Fibroblast of skin of abdomen (primary cell): ENCODE results near the gene LAMA3.

Source experiments
- DNase-seq: peaks from one replicate; pipeline ENCODE4 v3.0.0-alpha.2; 2013

LAMA3 gene

DNA sequence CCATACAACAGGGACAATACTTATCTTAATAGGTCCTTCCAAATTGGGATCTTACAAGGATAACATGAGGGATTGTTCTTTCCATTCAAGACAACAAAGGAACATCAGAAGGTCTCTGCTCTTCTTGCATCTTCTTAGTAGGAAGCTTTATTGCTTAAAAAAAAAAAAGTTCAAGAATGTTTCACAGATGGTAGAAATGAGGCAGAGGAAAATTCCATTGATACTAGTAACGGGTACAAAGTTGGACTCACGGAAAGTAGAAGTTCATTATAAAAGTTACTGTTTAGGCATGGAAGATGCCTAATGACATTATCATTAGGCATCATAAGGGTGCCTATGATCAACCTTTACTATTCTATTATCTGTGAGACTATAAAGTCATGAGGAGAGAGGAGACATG lies 136.2 kb downstream of the LAMA3 start:
- peak; percentile 16 for DNase-seq

GRCh38 chr18:23825978-23826405 lies 136.7 kb downstream of the LAMA3 start:
- DNase-seq, result peak; percentile 62

GRCh38 chr18:23826850-23827620 lies 137.8 kb downstream of the LAMA3 start:
- no peak for DNase-seq

DNA sequence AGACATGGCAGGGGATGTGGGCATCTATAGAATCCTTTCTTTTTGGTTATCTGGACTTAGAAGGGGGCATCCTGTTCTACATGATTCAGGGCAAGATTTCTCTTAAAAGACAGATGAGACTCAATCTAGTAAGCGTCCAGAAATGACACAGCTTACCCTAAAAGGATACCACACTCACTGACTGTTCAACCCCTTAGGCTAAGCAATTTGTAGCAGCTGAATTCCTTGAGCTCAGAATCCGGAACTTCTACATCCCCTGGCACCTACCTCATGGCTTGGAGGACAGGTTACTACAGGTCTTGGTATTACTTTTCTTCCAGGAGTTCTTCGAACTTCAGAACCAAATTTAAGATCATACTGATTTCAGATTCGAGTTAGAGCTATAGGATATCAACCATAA lies 138.4 kb downstream of the LAMA3 start:
- no peak for DNase-seq

DNA sequence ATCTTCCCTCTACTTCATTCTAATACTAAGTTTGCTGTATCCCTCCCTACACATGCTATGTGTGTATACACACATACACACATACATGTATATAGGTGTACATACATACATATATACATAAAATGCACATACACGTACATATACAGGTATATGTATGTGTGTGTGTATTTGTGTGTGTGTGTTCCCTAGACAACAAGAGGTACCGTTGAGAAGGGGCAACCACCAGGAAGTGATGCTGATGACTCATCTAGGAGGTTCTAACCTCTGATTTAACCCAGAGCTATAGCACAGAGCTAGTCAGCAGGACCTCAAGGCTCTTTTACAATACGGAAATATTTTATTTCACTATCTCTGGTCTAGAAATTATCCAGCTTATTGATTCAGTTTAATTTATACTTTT lies 139.2 kb downstream of the LAMA3 start:
- peak; percentile 38 for DNase-seq

DNA sequence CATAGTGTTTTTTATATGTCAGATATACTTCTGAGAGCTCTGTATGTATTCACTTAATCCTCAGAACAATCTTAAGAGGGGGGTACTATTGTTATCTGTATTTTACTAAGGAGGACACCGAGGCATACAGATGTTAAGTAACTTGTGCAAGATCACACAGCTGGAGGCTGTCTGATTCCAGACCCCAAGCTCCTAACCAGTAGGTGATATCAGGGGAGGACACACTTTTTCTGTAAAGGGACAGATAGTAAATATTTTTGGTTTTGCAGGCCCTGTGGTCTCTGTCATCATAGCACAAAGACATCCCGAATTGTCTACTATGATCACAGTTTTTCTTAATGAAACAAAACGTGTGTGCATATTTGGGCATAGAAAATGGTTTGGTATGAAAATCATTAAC lies 143.7 kb downstream of the LAMA3 start:
- DNase-seq, result no peak

DNA sequence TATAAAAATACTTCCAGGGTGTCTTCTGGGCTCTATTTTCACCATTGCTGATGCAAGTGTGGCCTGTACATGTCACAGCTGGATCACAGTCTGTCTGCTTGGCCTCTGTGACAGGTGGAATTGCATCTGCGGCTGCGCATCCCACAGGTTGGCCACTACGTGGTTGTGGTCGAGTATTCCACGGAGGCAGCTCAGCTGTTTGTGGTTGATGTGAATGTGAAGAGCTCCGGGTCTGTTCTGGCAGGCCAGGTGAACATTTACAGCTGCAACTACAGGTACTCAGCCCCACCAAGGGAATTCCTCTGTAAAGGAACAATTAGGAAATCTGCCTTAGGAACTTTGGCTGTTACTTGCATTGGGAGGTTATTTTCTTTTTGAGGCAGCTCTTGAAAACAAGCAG lies 144.5 kb downstream of the LAMA3 start:
- no peak for DNase-seq

DNA sequence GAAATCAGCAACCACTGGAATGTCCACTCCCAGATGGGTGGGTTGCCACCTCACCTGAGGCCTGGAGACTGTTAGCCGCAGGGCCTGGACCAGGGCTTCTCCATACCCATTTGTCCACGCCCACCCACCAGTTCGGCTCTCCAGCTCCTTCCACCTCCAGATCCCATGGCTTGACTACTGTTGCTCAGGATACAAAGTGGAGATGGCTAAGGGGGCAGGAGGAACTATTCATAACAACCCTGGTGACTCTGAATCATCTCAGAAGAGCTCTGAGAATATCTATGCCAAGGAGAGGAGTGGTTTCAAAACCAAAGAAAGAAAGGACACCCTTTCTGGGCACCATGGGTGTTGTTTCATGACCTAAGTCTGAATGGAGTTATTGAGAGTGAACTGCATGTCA lies 145.8 kb downstream of the LAMA3 start:
- no peak for DNase-seq

DNA sequence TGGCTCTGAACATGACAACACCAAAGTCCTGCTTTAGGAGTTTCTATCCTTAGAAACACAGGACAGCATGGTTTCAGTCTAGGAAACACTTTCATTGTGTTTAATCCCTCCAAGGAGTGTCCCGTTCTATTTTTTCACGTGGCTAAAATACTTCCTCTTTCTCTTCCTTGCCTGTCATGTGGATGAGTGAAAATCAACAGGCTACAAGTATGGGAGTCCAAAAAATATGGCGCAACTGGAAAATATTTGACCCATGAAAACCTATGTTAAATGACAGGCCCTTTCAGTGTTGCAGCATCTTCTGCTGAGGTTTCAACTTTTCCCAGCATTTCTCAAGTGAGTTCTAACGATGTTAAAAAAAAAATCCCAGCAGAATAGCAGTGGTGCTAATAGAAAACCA lies 146.3 kb downstream of the LAMA3 start:
- no peak for DNase-seq

- peak; percentile 67 for DNase-seq
Measured at GRCh38 chr18:23837591-23837990, 148.3 kb downstream of the LAMA3 start.

DNA sequence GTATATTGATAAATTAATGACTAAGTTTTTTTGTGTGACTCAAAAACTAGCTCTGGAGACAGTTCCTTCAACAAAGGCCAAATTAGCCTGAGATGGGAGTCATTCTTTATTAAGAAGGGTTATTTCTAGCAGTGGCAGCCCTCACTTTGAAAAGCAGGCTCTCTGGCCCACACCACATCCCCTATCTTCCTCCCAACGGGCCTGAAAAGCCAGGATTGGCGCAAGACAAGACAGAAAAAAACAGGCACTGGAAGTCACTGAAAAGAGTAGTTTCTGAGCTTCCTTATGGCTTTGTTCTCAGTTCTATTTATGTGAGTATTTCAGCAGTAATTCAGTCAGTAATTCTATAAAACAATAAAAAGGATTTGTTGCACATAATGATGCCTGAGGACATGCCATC lies 149.0 kb downstream of the LAMA3 start:
- DNase-seq, result no peak

DNA sequence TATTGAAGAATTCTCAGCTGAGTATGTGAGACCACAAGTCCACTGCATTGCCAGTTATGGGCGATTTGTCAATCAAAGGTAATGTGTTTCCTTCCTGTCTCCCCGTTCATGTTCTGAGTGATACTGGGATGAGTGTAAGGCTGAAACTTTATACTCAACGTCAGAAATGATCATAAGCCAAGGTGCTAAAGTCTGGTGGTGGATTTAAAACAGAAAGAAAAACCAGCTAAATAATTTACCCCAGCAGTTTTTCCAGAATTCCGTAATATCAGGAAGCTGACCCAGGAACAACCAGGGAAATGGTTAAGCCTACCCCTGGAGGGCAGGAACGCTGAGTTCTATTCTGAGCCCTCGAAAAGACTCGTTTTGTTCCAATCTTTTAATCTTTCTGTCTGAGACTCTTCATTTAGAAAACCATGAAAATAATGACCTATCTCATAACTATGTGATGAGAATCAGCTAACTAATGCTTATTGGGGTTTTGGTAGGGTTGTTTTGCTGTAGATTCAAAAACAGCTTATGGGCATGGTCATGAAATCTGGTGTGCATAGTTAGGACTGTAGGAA lies 149.6 kb downstream of the LAMA3 start:
- DNase-seq, result peak; percentile 70

GRCh38 chr18:23842305-23842704 lies 153.1 kb downstream of the LAMA3 start:
- DNase-seq, result no peak

DNA sequence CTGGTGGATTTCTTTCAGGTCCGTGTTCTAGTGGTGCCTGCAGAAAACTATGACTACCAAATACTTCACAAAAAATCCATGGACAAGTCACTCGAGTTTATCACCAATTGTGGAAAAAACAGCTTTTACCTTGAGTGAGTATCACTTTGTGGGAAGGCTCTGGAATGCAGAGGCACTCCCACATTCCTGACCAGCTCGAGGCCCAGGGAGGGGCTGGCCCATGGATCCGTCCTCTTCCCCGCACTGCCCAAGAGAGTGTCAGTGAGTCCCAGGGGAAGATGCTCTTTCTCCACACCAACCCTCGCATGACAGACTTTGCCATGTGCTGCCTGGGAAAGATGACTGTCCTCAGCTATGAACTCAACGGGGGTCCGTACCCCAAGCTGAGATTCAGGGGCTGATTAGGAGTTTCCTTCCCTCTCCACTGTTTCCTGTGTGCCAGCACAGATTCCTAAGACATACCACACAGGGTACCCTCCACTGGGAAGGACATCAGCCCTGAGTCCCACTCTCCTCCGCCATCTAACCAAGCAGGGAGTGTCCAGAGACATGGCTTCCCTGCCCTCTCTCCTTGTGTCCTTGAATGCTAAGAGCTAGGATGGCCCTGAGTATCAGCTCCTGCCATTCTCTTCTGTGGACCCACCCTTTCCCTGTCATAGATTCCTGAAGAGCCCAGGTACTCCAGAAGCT lies 155.9 kb downstream of the LAMA3 start:
- DNase-seq, result peak; percentile 48

GRCh38 chr18:23845988-23846630 lies 156.9 kb downstream of the LAMA3 start:
- no peak for DNase-seq

- DNase-seq, result no peak
Measured at GRCh38 chr18:23847321-23847986, 158.2 kb downstream of the LAMA3 start.

- no peak for DNase-seq
Measured at GRCh38 chr18:23849141-23849540, 159.9 kb downstream of the LAMA3 start.

DNA sequence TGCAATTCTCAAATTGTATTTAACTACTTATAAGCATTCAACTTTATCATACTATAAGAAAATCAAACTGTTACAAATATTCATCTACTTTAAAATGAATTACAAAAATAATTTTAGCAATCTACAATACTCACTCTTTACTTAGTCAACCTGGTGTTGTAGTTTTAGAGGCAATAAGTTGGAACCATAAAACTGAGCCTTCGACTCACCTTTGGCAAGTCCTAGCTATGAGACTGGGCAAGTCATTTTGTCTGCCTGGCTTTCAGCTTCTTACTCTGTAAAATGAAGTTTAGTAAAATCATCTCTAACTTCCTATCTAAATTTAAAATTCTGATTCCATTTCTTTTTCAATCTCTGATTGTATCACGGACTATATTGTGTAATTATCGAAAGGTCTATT lies 161.0 kb downstream of the LAMA3 start:
- no peak for DNase-seq

DNA sequence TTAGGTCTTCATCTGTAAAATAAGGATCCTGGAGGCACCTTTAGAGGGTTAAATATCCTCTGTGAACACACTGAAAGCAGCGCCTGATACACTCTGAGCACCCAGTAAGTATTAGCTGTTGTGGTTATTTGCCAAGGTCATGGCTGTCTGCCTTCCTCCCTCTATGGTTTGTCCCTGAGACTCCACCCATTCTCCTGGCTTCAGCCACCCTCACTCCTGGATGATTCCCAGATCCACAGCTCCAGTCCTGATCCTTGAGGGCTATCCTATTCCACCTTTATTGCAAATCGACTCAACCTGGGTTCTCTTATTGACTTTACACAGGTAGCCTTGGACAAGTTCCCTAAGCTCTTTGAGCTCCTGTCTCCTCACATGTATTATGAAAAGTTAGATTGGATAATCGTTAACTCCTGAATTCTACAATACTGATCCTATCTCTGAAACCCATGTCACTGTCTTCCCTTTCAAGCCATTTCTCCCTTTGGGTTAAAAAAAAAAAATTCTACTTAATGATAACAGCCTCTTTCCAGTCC lies 162.3 kb downstream of the LAMA3 start:
- no peak for DNase-seq

GRCh38 chr18:23852236-23853045 lies 163.2 kb downstream of the LAMA3 start:
- DNase-seq, result no peak

- no peak for DNase-seq
Measured at GRCh38 chr18:23853448-23854195, 164.4 kb downstream of the LAMA3 start.
